Cardiac septum (tissue), 1 donor: ENCODE data around the gene EP400. TPM values are rescaled to one million over a fixed set of nuclear protein-coding genes. Genes with fewer than 3 reads are reported as not detected.

ENCODE experiments used
- DNase-seq: peaks from one replicate; pipeline ENCODE4 v3.0.0-alpha.2; 2020; ENCODE audit warnings: low spot score
- intact Hi-C: fragments of 100-400 bp; cut with DNase I; formaldehyde crosslinking; loops from one replicate; pipeline ENCODE4 v1.14.0; 2022
- long read RNA-seq: library from polyadenylated mRNA; unstranded; transcript quantifications from one replicate; pipeline ENCODE4 v2.0.0, GENCODE V29; 2021
- total RNA-seq: library from RNA; stranded (reverse); fragmentation: NEBNext Ultra II Directional; extraction: Animal tissue kit (Norgen Biotek cat#: 25700); gene quantifications from one replicate; pipeline ENCODE4 v1.2.1, GENCODE V29; 2021
- donor health status: DM: no; HTN: no; CAD: no.

EP400 gene, protein sequence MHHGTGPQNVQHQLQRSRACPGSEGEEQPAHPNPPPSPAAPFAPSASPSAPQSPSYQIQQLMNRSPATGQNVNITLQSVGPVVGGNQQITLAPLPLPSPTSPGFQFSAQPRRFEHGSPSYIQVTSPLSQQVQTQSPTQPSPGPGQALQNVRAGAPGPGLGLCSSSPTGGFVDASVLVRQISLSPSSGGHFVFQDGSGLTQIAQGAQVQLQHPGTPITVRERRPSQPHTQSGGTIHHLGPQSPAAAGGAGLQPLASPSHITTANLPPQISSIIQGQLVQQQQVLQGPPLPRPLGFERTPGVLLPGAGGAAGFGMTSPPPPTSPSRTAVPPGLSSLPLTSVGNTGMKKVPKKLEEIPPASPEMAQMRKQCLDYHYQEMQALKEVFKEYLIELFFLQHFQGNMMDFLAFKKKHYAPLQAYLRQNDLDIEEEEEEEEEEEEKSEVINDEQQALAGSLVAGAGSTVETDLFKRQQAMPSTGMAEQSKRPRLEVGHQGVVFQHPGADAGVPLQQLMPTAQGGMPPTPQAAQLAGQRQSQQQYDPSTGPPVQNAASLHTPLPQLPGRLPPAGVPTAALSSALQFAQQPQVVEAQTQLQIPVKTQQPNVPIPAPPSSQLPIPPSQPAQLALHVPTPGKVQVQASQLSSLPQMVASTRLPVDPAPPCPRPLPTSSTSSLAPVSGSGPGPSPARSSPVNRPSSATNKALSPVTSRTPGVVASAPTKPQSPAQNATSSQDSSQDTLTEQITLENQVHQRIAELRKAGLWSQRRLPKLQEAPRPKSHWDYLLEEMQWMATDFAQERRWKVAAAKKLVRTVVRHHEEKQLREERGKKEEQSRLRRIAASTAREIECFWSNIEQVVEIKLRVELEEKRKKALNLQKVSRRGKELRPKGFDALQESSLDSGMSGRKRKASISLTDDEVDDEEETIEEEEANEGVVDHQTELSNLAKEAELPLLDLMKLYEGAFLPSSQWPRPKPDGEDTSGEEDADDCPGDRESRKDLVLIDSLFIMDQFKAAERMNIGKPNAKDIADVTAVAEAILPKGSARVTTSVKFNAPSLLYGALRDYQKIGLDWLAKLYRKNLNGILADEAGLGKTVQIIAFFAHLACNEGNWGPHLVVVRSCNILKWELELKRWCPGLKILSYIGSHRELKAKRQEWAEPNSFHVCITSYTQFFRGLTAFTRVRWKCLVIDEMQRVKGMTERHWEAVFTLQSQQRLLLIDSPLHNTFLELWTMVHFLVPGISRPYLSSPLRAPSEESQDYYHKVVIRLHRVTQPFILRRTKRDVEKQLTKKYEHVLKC (N-terminal part only)
- total RNA-seq, result 23.1 TPM
- long read RNA-seq, full-length matches to known transcripts, result 2 of 20 reads
- long read RNA-seq, partial matches to known transcripts, result 7 of 20 reads
- long read RNA-seq, other reads (novel, unspliced or antisense), result 11 of 20 reads

DNA sequence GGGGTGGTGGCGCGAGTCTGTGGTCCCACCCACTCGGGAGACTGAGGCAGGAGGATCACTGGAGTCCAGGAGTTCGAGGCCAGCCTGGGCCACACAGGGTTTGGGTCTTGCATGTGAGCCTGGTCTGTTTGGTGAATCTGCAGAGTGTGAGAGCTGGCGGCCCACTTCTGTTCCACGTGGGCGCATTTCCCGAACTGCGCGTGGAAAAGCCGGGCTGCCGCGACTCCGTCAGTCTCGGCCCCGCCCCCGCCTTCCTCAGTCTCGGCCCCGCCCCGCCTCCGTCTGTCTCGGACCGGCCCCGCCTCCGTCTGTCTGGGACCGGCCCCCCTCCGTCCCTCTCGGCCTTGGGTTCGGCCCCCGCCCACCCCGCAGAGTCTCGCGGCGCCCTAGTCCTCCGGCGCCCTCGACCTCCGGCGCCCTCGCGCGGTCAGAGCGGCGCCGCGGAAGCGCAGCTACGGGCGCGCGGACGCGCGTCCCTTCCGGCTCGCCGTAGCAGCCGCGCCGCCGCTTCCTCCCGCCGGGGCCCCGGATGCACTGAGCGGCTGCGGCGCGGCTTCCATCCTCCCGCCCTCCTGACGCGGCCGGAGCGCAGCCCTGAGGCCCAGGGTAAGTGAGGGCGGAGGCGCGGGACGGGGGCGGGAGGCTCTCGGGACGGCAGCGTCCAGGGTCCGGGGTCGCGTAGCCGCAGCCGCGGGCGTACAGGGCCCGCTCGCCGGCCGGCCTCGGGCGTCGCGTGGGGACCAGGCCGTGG, at the start of gene EP400:
Gene EP400, plus strand, starts transcription at position 512 of the 751 bp plus-strand sequence. CDS start 10,678 bp downstream, outside the sequence.
- peak; percentile 97 for DNase-seq
- intact Hi-C loops, result loop anchor here (1.0 kb wide), 4 partner anchors 20 to 98 kb away; partner anchors contain the start of genes PUS1 and ULK1

DNA sequence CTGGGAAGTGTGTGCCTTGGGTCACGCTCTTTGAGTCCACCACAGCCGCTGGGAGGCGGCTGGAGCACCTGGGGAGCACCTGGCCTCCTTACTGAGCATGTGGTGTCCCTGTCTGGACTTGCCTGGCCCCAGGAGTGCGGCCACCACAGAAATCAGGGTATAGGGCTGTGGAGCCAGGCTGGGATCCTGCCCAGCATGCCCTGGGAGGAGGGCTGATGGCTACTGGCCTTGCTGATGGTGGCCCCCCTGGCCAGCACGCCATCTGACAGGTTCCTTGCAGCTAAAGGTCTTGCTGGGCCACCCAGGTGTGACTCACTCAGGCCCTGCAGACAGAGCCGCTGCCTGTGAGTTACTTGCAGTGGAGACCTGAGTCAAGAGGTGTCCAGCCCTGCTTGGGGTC, 49.3 kb upstream of the EP400 start:
- intact Hi-C loops, result no loop called here

DNA sequence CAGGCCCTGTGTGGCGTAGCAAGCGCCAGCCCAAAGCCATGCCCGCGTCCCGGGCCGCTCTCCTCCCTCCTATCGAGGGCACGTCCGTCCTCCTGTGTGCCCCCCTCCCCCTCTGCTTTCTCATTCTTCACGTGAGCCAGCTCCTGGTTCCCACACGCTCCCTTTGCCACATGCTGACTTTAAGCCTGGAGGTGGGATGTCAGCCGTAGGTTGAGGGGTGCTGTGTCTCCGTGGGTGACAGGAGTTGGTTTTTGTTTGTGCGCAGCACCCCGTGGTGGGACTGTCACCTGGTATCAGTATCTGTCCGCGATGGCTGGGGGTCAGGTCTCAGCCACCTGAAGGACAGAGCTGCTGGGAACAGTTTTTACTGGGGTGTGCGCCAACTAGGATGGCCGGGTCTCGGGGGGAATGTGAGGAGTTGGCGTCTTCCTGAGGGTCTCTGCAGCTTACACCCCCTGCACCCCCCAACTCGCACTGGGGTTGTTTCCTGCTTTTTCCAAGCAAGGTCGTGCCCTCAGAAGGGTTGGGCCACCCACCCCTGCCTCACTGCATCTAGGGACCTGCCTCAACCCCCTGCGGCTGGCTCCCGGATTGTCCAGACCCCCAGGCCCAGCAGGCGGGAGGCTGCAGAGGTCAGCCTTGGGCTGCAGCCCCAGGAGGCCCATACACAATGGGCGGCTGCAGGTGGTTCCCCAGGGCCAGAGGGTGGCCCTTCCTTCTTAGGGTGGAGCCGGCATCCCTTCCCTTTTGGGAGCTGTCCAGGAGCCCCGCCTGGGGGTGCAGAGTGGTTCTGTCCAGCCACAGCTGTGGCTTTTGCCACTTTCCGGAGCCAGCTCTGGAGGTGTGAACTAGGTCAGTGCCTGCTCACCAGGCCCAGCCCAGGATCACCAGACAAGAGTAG, 48.1 kb upstream of the EP400 start:
- no peak for DNase-seq
- intact Hi-C loops, result no loop called here

More for the DNA sequence above, 49.3 kb upstream of the EP400 start:
- DNase-seq, result no peak

DNA sequence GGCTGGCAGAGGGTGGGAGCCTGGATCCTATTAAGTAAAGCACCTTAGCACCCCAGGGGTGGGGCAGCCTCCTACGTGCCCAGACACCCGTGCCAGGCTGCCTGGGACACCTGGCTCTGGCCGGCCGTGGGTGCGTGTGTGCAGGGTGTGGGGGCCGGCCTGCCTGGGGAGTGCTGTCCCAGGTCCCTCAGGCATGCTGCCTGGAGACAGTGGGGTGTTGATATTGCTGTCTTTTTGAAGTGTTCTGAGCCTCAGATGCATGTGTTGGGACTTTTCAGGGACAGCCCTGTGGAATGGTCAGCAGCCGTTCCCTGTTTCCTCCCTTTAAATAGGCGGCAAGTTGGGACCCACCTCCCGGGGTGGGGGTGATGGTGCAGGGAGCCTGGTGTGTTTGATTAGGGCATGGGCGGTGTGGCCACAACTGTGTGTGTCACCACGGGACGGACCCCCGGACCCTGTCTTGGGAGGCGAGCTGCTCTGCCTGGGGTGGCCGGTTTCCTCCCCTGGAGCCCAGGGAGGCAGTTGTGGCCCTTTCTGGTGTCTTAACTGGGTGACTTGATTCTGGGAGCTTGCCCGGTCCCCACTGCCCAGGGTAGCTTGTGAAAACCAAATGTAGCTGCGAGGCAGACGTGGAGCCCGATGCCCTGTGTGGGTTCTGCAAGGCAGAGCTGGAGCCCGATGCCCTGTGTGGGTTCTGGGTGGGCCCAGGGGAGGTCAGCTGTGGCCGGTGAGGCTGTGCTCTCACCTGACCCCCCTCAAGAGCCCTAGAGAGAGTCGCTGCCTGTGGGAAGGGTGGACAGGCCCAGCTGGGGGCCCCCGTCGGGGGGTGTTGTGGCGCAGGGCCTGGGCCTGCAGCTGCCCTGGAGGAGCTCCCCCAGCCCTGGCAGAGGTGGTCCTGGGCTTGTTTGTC, 47.2 kb upstream of the EP400 start:
- DNase-seq, result no peak
- intact Hi-C loops, result no loop called here

DNA sequence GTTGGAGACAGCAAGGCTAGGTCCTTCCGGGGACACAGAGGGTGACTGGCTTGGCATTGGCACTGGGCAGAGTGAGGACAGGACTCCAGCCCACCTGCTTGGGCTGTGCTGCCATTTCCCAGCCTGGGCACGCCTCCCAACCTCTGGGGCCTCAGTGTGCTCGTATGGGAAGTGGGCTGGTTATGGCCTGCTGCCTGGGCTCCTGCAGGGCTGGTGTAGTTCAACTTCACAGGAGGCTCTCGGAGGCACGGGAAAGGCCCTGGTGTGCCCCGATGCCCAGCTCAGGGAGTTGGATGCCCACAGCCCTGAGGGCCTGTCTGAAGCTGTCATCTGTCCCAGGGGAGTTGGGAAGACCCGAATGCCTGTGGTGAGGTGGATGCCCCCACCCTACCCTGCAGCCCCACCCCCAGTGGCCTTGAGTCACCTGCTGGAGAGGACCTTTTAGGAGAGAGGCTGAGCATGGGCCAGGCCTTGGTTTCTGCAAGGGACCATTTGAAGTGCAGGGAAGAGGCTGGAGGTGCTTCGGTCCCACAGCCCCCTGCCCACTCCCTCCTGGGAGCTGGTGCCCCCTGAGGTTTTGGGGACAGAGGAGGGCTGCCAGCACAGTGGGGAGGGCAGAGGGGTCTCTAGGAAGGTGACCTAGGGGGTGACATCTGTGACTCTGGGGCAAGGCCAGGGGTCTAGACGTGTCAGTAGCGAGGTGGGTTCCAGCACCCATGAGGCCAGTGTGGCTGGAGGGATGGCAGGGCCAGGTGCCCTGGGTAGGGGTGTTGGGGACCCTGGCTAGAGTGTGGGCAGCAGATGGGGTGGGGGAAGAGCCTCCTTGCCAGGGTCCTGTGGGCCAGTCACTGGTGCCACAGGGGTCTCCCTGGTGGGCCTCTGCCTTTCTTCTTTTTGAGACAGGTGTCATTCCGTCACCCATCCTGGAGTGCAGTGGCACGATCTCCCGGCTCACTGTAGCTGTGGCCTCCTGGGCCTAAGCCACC, 46.2 kb upstream of the EP400 start:
- peak; percentile 43 for DNase-seq
- intact Hi-C loops, result no loop called here

DNA sequence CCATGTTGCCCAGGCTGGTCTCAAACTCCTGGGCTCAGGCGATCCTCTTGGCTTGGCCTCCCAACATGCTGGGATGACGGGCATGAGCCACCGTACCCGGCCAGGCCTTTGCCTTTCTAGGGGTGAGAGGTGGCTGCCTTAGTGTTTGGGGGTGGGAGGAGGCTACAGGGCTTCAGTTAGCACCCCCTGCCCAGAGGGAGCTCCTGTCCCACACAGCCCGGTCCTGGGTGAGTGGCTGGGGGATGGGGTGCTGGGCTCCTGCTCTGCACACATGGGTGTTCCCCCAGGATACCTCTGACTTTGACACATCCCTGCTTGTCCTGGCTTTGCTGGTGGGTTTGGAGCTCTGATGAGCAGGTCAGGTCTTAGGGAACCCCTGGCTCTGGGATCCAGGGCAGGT, 45.4 kb upstream of the EP400 start:
- DNase-seq, result no peak
- intact Hi-C loops, result no loop called here

DNA sequence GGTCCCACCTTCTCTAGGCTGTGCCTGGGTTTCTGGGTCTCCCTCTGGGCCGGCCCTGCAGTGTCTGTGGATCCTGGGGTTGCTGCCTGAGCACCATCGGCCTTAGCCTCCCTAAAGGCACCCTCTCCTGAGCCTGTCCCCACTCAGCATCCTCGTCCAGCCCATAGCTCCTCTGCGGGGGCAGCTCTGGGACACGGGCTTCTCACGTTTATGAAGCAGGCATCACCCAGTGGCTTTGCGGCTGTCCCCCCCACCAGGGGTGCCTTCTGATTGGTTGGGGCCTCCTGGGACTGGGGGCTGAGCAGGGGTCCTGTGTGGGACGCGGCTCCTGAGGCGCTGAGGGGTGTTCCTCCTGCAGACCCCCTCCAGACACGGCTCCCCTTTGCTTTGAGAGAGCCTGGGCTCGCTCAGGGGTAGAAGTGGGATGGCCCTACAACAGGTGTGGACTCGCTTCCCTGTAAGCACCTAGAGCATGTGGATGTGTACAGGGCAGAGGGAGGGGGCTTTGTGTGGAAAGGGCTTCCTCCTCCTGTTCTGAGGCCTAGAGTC, 44.6 kb upstream of the EP400 start:
- intact Hi-C loops, result no loop called here
- no peak for DNase-seq

DNA sequence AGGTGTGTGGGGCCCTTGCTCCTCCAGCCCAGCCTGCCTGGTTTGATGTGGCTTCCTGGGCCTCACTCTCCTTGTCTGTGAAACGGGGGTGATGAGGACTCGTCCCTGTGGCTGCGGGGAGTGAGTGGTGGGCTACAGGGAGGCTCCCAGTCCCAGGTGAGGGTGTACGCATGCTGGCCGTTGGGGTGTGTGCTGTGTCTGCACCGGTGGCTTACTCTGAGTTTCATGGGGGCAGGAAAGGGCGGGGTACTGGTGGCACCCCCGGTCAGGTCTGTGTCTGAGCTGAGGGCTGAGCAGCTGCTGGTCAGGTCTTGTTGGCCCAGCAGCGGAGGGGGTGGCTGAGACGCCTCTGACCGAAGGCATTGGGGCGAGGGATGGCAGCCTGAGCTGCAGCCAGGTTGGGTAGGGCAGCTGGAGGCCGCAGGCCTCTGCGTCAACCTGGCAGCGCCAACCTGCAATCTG, 44.1 kb upstream of the EP400 start:
- intact Hi-C loops, result no loop called here
- DNase-seq, result no peak

DNA sequence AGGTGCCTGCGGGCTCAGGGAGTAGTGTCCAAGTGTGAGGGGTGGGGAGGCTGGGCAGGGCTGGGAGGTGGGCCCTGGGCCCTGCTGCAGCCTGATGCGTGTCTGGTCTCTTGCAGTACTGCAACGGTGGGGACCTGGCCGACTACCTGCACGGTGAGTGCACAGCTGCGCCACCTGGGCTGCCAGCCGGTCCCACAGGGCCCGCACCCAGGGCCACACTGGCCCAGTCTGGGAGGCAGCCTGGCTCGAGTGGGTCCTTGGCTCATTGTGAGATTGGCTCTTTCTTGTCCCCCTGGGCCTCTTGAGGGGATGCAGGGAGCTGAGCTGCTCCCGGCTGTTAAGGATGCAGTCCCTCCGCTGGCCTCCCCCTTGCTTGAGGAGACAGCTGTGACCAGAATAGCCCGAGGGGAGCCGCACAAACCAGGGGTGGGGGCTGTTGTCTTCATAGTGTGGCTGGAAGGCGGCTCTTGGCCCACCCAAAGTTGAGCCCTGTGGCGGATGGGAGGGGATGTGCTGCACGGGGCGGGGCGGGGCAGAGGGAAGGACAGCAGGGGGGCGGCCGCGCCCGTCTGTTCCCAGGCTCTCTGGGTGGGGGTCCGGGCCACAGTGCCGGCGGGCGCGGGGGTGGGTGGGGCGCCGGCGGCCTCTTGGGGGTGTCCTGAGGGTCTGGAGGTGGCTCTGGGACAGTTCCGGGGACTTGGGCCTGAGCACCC, 42.2 kb upstream of the EP400 start:
- intact Hi-C loops, result no loop called here
- DNase-seq, result no peak

DNA sequence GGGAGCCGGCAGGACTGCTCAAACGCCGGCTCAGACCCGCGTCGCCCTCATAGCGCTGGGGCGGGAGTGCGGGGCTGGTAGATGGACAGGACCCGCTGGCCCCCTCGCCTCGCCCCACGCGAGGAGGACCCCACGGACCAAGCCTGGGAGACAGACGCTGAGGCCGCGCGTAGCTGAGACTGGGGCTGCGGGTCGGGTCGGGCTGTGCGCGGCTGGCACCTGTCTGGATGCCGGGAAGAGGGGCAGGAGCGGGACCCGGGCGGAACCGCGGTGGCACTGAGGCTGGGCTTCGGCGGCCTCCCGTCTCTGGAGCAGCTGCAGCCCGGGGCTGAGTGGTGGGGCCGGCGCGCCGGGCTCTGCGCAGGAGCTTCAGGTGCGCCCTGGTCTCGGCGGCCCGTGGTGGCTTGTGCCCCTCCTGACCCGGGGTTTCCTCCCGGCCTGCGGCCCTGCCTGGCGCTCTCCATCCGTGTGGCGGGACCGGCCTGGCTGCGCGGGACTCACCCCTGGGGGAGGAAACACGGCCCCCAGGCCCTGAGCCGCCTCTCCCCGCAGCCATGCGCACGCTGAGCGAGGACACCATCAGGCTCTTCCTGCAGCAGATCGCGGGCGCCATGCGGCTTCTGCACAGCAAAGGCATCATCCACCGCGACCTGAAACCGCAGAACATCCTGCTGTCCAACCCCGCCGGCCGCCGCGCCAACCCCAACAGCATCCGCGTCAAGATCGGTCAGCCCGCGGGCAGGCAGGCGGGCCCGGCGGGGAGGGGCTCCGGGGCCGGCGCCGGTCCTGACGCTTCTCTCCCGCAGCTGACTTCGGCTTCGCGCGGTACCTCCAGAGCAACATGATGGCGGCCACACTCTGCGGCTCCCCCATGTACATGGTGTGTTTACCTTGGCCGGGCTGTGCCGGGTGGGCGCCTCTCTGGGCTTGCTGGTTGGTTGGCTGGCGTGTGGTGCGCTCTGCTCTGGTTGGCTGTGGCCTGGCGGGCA, 41.4 kb upstream of the EP400 start:
- DNase-seq, result no peak
- intact Hi-C loops, result no loop called here

DNA sequence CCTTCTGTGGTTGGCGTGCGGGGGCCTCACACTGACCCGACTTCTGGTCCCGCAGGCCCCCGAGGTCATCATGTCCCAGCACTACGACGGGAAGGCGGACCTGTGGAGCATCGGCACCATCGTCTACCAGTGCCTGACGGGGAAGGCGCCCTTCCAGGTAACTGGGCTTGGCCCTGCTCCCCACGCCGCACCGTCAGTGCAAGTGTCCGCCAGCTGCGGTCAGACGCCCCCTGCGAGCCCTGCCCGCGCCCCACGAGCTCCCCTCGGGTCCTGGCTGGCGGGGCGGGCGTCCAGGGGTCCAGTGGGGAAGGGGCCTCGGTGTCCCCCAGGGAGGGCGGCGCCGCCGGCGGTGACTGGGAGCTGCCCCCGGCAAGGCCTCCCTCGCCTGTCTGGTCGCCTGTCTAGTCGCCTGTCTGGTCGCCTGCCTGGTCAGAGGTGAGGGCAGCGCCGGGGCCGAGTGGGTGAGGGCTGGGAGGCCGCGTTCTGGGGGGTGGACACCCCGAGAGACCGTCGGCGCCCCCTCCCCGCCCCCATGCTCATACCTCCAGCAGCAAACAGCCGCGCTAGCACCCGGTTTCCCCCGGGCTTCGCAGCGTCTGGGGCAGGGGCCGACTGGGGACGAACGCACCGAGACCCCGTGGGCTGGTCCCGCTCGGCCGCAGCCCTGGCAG, 40.5 kb upstream of the EP400 start:
- intact Hi-C loops, result no loop called here
- DNase-seq, result no peak

DNA sequence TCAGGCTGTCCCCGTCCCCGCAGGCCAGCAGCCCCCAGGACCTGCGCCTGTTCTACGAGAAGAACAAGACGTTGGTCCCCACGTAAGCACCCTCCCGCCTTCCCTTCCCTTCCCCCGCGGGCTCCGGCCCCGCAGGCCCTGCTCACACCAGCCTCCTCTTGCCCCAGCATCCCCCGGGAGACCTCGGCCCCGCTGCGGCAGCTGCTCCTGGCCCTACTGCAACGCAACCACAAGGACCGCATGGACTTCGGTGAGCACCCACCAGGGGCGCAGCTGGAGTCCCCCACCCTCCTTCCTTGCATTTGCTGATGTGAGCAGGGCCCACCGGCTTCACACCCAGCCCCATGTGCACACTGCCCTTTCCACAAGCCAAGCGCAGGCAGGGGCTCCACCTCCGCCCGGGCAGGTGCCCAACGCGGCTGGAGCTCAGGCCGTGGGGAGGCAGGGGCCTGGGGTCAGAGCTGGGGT, 40.0 kb upstream of the EP400 start:
- no peak for DNase-seq
- intact Hi-C loops, result no loop called here
